Body of pancreas (tissue), 4 donors: ENCODE measurements around the gene TNRC18. TPM values are rescaled to one million over a fixed set of nuclear protein-coding genes. Genes with fewer than 3 reads are reported as not detected.
A peak's percentile ranks its signal among the peaks of the same experiment; 100 is the strongest.
"Not testable (repeated sequence)": the region's sequence is repeated elsewhere in the genome, so short reads cannot be mapped to it uniquely, and the experiment has no call there.

Experiments used
- ATAC-seq: fragments of 150-250 bp; one replicate; pipeline ENCODE4 v1.9.1; 2016
- DNase-seq, 4 donors: peaks; one replicate each; pipeline ENCODE4 v3.0.0-alpha.2; 2019
- H3K27ac ChIP-seq, 4 donors: fragments of 200-600 bp; sonication (generic); 1 replicate in 3 of 4; 2 replicates in 1 of 4; pipeline versions ENCODE4 v1.5.1 to v1.6.1; 2016 to 2019; ENCODE audit warnings: mild to moderate bottlenecking in 1 of 4, mixed read lengths in 1 of 4, moderate library complexity in 1 of 4
- H3K27me3 ChIP-seq, 2 donors: fragments of 200-600 bp; sonication (generic); one replicate each; pipeline ENCODE4 v1.6.0; 2016; ENCODE audit warnings: mild to moderate bottlenecking in 1 of 2
- H3K36me3 ChIP-seq, 2 donors: fragments of 200-600 bp; sonication (generic); replicated peaks in 1 of 2; 2 replicates each; pipeline ENCODE4 v1.5.1; 2016; ENCODE audit warnings: low read depth in 2 of 2; ENCODE audit not compliant: insufficient read depth in 1 of 2
- H3K4me1 ChIP-seq: fragments of 200-600 bp; sonication (generic); one replicate; pipeline ENCODE4 v1.6.0; 2016
- H3K4me3 ChIP-seq, 2 donors: fragments of 200-600 bp; sonication (generic); 1 replicate in 1 of 2; 2 replicates in 1 of 2; pipeline ENCODE4 v1.5.1; 2016 to 2019
- H3K9me3 ChIP-seq, 3 donors: fragments of 200-600 bp; sonication (generic); 1 replicate in 2 of 3; 2 replicates in 1 of 3; pipeline ENCODE4 v1.5.1; 2016
- POLR2A ChIP-seq, 3 donors: fragments of 450-650 bp; IDR thresholded peaks; one replicate each; pipeline ENCODE4 v1.6.1; 2016; ENCODE audit warnings: antibody characterized with exemption in 3 of 3, mild to moderate bottlenecking in 2 of 3
- WGBS, 2 donors: methylation state at CpG; one replicate each; pipeline ENCODE4 v1.1.5; 2017; 5-methylcytosine and 5-hydroxymethylcytosine counted together
- intact Hi-C: fragments of 100-400 bp; cut with DNase I; formaldehyde crosslinking; loops from one replicate; pipeline ENCODE4 v1.15.1; 2023
- total RNA-seq, 2 donors: library from RNA; depleted of rRNA; stranded (reverse); fragments of >200 nt; gene quantifications; one replicate each; pipeline ENCODE4 v1.1.0, GENCODE V29; 2016
- TF ChIP-seq, protein P1 (sequence below), 7 experiments: fragments of 450-650 bp in 4 of 7; fragments of 200-600 bp in 3 of 7; sonication (generic) in 3 of 7; IDR thresholded peaks; one replicate each; pipeline ENCODE4 v1.5.1; 2016 to 2019; ENCODE audit warnings: antibody characterized with exemption in 7 of 7

Gene TNRC18, protein sequence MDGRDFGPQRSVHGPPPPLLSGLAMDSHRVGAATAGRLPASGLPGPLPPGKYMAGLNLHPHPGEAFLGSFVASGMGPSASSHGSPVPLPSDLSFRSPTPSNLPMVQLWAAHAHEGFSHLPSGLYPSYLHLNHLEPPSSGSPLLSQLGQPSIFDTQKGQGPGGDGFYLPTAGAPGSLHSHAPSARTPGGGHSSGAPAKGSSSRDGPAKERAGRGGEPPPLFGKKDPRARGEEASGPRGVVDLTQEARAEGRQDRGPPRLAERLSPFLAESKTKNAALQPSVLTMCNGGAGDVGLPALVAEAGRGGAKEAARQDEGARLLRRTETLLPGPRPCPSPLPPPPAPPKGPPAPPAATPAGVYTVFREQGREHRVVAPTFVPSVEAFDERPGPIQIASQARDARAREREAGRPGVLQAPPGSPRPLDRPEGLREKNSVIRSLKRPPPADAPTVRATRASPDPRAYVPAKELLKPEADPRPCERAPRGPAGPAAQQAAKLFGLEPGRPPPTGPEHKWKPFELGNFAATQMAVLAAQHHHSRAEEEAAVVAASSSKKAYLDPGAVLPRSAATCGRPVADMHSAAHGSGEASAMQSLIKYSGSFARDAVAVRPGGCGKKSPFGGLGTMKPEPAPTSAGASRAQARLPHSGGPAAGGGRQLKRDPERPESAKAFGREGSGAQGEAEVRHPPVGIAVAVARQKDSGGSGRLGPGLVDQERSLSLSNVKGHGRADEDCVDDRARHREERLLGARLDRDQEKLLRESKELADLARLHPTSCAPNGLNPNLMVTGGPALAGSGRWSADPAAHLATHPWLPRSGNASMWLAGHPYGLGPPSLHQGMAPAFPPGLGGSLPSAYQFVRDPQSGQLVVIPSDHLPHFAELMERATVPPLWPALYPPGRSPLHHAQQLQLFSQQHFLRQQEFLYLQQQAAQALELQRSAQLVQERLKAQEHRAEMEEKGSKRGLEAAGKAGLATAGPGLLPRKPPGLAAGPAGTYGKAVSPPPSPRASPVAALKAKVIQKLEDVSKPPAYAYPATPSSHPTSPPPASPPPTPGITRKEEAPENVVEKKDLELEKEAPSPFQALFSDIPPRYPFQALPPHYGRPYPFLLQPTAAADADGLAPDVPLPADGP (N-terminal part only)
- total RNA-seq, result 100 to 1,000 TPM in 1 of 2 donors, 10 to 100 TPM in 1; 87.9 to 201 TPM

DNA sequence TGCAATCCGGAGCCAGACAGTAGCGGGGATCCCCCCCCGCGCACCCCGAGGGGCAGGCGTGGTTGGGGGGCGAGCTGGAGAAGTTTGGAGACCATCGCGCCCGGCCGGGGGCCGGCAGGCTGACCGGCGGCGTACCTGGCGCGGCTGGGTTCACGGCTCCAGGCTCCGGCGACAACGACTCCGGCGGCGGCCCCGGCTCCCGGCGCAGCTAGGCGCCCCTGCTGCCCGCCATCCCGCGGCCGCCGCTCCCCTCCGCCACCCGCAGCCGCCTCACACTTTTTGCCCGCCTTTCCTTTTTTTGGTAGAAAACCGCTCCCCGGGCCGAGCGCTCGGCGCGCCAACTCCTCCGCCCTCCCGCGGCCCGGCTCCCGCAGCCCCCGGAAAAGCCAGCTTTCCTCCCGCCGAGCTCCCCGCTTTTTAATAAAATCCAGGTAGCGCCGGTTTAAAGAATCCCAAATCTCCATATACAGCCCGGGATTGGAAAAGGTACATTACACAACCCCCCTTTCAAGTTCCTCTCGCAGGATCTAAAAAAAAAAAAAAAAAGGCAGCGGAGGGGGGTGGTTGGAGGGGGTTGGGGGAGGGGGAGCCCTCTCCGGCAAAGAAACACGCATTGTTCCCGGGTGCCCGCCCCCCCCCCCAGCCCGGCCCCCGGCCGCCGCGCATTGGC is at the start of gene TNRC18:
TNRC18 (minus strand) TSS at position 529 of the 670 bp plus-strand sequence. CDS start 2,588 bp downstream, outside the sequence.
- Histone ChIP-seq H3K9me3 (no peaks in the 10 kb centered on the region), H3K4me3 (peak within 1 kb of the TSS; percentile 51 to 96), H3K27ac (peak within 1 kb of the TSS; percentile 98 to 100 (median 98)), H3K27me3 (no peaks in the 10 kb centered on the region), H3K36me3 (no peaks in the 10 kb centered on the region), H3K4me1 (peaks cover 25% of the 10 kb centered on the region)
- 0% methylated on average over 38 to 67 of the region's 67 CpGs for WGBS, 2 donors
- ATAC-seq, result no peak
- intact Hi-C loops, result no loop called here
- TF ChIP-seq POLR2A (IDR thresholded peaks at IDR 0.05), result peak; percentile 43 to 60 (median 58)
- TF ChIP-seq, protein P1, sequence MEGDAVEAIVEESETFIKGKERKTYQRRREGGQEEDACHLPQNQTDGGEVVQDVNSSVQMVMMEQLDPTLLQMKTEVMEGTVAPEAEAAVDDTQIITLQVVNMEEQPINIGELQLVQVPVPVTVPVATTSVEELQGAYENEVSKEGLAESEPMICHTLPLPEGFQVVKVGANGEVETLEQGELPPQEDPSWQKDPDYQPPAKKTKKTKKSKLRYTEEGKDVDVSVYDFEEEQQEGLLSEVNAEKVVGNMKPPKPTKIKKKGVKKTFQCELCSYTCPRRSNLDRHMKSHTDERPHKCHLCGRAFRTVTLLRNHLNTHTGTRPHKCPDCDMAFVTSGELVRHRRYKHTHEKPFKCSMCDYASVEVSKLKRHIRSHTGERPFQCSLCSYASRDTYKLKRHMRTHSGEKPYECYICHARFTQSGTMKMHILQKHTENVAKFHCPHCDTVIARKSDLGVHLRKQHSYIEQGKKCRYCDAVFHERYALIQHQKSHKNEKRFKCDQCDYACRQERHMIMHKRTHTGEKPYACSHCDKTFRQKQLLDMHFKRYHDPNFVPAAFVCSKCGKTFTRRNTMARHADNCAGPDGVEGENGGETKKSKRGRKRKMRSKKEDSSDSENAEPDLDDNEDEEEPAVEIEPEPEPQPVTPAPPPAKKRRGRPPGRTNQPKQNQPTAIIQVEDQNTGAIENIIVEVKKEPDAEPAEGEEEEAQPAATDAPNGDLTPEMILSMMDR (IDR thresholded peaks at IDR 0.05), result no peak
- peak in 2 of 4 donors; percentile 43 to 48 for DNase-seq

DNA sequence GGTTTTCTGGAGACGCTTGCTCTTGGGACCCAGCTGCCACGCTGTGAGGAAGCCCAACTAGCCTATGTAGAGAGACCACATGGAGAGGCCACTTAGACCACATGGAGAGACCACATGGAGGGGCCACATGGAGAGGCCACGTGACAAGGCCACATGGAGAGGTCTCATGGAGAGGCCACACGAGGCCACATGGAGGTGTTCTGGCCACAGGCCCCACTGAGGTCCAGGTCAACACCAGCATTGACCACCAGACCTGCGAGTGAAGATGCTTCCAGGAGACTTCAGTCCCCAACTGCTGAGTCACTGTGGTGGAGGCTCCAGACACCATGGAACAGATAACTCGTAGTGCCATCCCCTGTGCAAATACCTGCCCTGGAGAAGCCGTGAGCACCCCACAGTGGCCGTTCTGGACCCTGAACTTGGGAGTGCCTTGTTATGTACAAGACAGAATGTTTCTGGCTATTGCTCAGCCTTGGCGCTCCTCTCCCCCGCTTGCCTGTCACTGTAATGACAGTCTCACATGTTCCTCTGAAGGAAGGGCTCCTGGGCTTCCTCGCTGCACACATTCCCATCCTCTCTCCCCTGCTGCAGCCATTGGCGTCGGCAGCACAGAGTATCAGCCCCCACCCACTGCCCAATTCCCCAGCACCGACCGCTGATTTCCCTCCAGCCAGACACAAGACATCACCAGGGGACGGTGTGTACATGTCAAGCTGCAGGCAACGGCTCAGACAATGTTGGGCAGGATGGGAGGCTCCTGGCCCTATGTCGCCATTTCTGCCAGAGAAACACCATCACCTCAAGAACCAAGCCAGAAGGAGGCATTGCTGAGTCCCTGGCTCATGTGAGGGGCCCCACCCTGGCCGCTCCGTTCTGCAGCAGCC is 49.0 kb upstream of the TNRC18 start:
- Histone ChIP-seq H3K9me3 (no peaks in the 10 kb centered on the region), H3K27me3 (no peaks in the 10 kb centered on the region), H3K36me3 (no peaks in the 10 kb centered on the region), H3K4me3 (no peak overlapping the region), H3K4me1 (no peaks in the 10 kb centered on the region), H3K27ac (no peak overlapping the region)
- no peak for DNase-seq
- TF ChIP-seq POLR2A (IDR thresholded peaks at IDR 0.05), result no peak
- TF ChIP-seq, protein P1 (IDR thresholded peaks at IDR 0.05), result no peak
- ATAC-seq, result no peak
- WGBS, 2 donors, result 94 to 98% methylated on average over 10 to 20 of the region's 20 CpGs
- intact Hi-C loops, result no loop called here

DNA sequence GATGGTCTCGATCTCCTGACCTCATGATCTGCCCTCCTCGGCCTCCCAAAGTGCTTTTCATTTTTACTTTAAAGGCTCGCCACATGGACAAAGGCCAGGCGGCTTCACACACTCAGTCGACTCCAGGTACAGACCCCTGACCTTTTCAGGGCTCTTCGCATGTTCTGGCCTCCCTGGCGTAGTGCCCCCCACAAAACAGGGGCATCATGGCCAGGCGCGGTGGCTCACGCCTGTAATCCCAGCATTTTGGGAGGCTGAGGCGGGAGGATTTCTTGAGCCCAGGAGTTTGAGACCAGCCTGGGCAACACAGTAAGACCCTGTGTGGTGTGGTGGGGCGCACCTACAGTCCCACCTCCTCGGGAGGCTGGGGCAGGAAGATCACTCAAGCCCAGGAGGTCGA is 48.0 kb upstream of the TNRC18 start:
- ATAC-seq, H3K27ac ChIP-seq, H3K36me3 ChIP-seq, intact Hi-C loops, H3K9me3 ChIP-seq, DNase-seq, H3K4me3 ChIP-seq, H3K4me1 ChIP-seq, H3K27me3 ChIP-seq: not testable (repeated sequence)
- 83 to 88% methylated on average over 6 to 14 of the region's 14 CpGs for WGBS, 2 donors

DNA sequence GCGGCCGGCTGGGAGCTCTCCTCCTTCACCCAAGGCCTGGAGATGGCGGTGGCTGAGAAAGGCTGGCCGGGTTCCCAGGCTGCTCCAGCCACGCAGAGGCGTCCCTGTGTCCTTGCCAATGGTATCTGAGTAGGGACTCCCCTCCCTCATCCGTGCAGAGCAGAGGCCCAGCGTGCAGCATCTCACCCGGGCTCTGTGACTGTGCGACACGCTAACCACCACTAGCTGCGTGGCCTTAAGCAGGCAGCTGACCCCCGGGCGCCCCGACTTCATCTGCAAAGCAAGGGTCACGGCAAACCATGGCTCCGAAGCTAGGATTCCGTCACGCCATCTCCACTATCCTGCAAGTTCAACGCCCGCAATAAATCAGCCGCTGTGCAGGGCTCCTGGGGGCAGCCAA is 47.2 kb upstream of the TNRC18 start:
- ATAC-seq, result no peak

More for the DNA sequence above, 47.2 kb upstream of the TNRC18 start:
- Histone ChIP-seq H3K36me3 (no peaks in the 10 kb centered on the region), H3K4me3 (no peak overlapping the region), H3K27ac (no peak overlapping the region), H3K4me1 (no peaks in the 10 kb centered on the region), H3K27me3 (no peaks in the 10 kb centered on the region), H3K9me3 (no peaks in the 10 kb centered on the region)
- intact Hi-C loops, result no loop called here
- WGBS, 2 donors, result 70 to 77% methylated on average over 16 to 22 of the region's 22 CpGs
- no peak for TF ChIP-seq POLR2A (IDR thresholded peaks at IDR 0.05)
- TF ChIP-seq, protein P1 (IDR thresholded peaks at IDR 0.05), result no peak
- no peak for DNase-seq
